Omental fat pad (tissue), 4 donors: ENCODE measurements around the gene GLDC. TPM values are rescaled to one million over a fixed set of nuclear protein-coding genes. Genes with fewer than 3 reads are reported as not detected.

Source experiments
- ATAC-seq: fragments of 150-250 bp; one replicate; pipeline ENCODE4 v1.9.1; 2016; ENCODE audit warnings: mild to moderate bottlenecking, moderate library complexity; ENCODE audit not compliant: low FRiP score
- DNase-seq: peaks from one replicate; pipeline ENCODE4 v3.0.0-alpha.2; 2019; ENCODE audit warnings: low spot score
- CTCF ChIP-seq, 3 donors: fragments of 450-650 bp; IDR thresholded peaks; one replicate each; pipeline ENCODE4 v1.5.1; 2016 to 2017; ENCODE audit warnings: antibody characterized with exemption in 3 of 3, mild to moderate bottlenecking in 3 of 3, moderate library complexity in 2 of 3
- total RNA-seq, 4 donors: library from RNA; depleted of rRNA; stranded (reverse); fragments of >200 nt; gene quantifications; one replicate each; pipeline ENCODE4 v1.1.0, GENCODE V29; 2016

The GLDC gene
- total RNA-seq, 4 donors from 2014 or later: 0.13 to 1.7 (median 0.46) TPM; not detected in 1

- TF ChIP-seq CTCF (IDR thresholded peaks at IDR 0.05): no peak
- no peak for ATAC-seq
Measured at GRCh38 chr9:6525326-6526045, 120.0 kb downstream of the GLDC start.

GRCh38 chr9:6522263-6522662 is 123.3 kb downstream of the GLDC start:
- no peak for DNase-seq
- ATAC-seq: no peak
- TF ChIP-seq CTCF (IDR thresholded peaks at IDR 0.05): no peak

More at GRCh38 chr9:6525326-6526045, 120.0 kb downstream of the GLDC start:
- no peak for DNase-seq

GRCh38 chr9:6512085-6512657 is 133.4 kb downstream of the GLDC start:
- no peak for TF ChIP-seq CTCF (IDR thresholded peaks at IDR 0.05)
- DNase-seq: no peak
- no peak for ATAC-seq

- ATAC-seq: no peak
- no peak for TF ChIP-seq CTCF (IDR thresholded peaks at IDR 0.05)
Measured at GRCh38 chr9:6506571-6506970, 139.0 kb downstream of the GLDC start.

GRCh38 chr9:6502399-6502798 is 143.1 kb downstream of the GLDC start:
- no peak for TF ChIP-seq CTCF (IDR thresholded peaks at IDR 0.05)
- ATAC-seq (no peak), DNase-seq (no peak)

More at GRCh38 chr9:6506571-6506970, 139.0 kb downstream of the GLDC start:
- no peak for DNase-seq

GRCh38 chr9:6501526-6502210 is 143.9 kb downstream of the GLDC start:
- no peak for TF ChIP-seq CTCF (IDR thresholded peaks at IDR 0.05)
- no peak for DNase-seq
- no peak for ATAC-seq
